Measurements from ENCODE around the gene FAM227A. TPM values are rescaled to one million over a fixed set of nuclear protein-coding genes. Genes with fewer than 3 reads are reported as not detected.

FAM227A gene
- total and polyA plus RNA-seq, 2 of the 13 experiments (the other 11 are each of a cell fraction or from before 2014, with no cell fraction given): 1.0 to 1.5 TPM

DNA sequence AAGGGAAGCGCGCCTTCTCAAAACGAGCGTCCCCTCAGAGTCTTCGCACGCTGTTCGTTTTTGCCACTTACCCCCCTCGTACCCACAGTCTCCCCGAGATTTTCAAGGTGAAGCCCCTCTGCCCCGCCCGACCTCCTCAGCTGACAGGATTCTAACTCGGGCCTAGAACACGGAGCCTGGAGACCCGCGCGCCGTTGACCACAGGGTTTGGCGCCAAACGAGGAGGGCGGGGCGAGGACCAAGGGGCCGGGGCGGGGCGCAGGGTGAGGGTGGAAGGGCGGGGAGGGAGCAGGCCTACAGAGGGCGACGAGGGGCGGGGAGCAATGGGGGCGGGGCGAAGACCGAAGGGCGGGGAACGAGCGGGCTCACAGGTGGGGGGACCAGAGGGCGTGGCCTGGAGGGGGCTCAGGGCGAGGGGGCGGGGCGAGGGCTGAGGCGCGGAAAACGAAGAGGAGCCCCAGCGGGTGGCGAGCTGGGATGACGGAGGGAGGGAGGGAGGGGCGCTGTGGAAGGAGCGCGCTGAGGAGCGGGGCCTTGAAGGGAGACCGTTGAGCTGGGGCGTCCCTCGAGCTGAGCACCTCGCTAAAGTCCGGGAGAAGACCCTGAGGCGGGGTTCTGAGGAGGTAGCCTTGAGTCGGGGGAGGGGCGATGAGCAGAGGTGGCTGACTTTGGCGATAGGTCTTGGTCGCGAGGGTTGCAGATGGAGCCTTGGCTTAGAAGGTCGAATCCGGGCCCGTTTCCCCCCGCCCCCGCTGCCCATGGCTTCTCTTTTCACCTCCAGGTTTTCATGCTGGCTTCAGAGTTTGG lies 86.0 kb downstream of the FAM227A start, which contains the start of gene DMC1 (continued):
- TF ChIP-seq GRHL1 (CRISPR knock-in tag; conservative IDR thresholded peaks at IDR 0.05) (no peak), MAZ (IDR thresholded peaks at IDR 0.05; ENCODE audit: borderline replicate concordance, low read depth, low read length) (0 out of 2 replicates have a peak, but pooled peaks have one; percentile 33), MAZ (CRISPR knock-in tag; IDR thresholded peaks at IDR 0.05; ENCODE audit: low read depth) (0 out of 2 replicates have a peak, but pooled peaks have one; percentile 62), ZNF724P (CRISPR knock-in tag; IDR thresholded peaks at IDR 0.05; ENCODE audit: borderline replicate concordance) (no peak), NONO (IDR thresholded peaks at IDR 0.05) (no peak), NONO (CRISPR knock-in tag; conservative IDR thresholded peaks at IDR 0.05) (0 out of 2 replicates have a peak, but pooled peaks have one; percentile 23), KDM2A (CRISPR knock-in tag; IDR thresholded peaks at IDR 0.05; ENCODE audit: borderline replicate concordance, low read depth) (peak; percentile 16; the same call in 1 of the 2 replicates), SIN3A (IDR thresholded peaks at IDR 0.05; ENCODE audit: borderline replicate concordance, low read depth, low read length) (peak; percentile 35; the same call in 1 of the 2 replicates), ZNF556 (CRISPR knock-in tag; IDR thresholded peaks at IDR 0.05; ENCODE audit: borderline replicate concordance) (no peak), ZNF782 (CRISPR knock-in tag; IDR thresholded peaks at IDR 0.05; ENCODE audit: borderline replicate concordance) (no peak), ZNF331 (CRISPR knock-in tag; IDR thresholded peaks at IDR 0.05) (no peak), ZSCAN21 (CRISPR knock-in tag; IDR thresholded peaks at IDR 0.05; ENCODE audit: borderline replicate concordance) (no peak), ZBTB1 (CRISPR knock-in tag; IDR thresholded peaks at IDR 0.05; ENCODE audit: borderline replicate concordance) (no peak), REPIN1 (CRISPR knock-in tag; IDR thresholded peaks at IDR 0.05; ENCODE audit: borderline replicate concordance, low read depth) (no peak), ISX (CRISPR knock-in tag; conservative IDR thresholded peaks at IDR 0.05) (no peak), ZNF292 (CRISPR knock-in tag; IDR thresholded peaks at IDR 0.05; ENCODE audit: borderline replicate concordance, low read depth) (no peak), PAXIP1 (CRISPR knock-in tag; conservative IDR thresholded peaks at IDR 0.05) (0 out of 2 replicates have a peak, but pooled peaks have one; percentile 12), ZBTB2 (CRISPR knock-in tag; IDR thresholded peaks at IDR 0.05; ENCODE audit: low read depth) (no peak), ZNF749 (CRISPR knock-in tag; IDR thresholded peaks at IDR 0.05; ENCODE audit: borderline replicate concordance) (no peak), YEATS4 (CRISPR knock-in tag; IDR thresholded peaks at IDR 0.05; ENCODE audit: borderline replicate concordance) (0 out of 2 replicates have a peak, but pooled peaks have one; percentile 23)

Measured in HepG2 (cell line).